Fibroblast of upper back skin (primary cell): ENCODE measurements around the gene PLXDC1.
"Not testable (repeated sequence)": the region's sequence is repeated elsewhere in the genome, so short reads cannot be mapped to it uniquely, and the experiment has no call there.

Source experiments
- DNase-seq: peaks from one replicate; pipeline ENCODE4 v3.0.0-alpha.2; 2013

The PLXDC1 gene

GRCh38 chr17:39151943-39152818, 744 bp upstream of the PLXDC1 start:
- DNase-seq: no peak

- DNase-seq: no peak
Measured at GRCh38 chr17:39150795-39151149, 665 bp downstream of the PLXDC1 start.

- no peak for DNase-seq
Measured at GRCh38 chr17:39150104-39150634, 1.3 kb downstream of the PLXDC1 start.

- no peak for DNase-seq
Measured at GRCh38 chr17:39147221-39148185, 3.9 kb downstream of the PLXDC1 start.

- no peak for DNase-seq
Measured at GRCh38 chr17:39146273-39146672, 5.2 kb downstream of the PLXDC1 start.

- DNase-seq: no peak
Measured at GRCh38 chr17:39145143-39145542, 6.3 kb downstream of the PLXDC1 start.

- peak; percentile 94 for DNase-seq
Measured at GRCh38 chr17:39144416-39144840, 7.0 kb downstream of the PLXDC1 start.

GRCh38 chr17:39143552-39144093, 7.8 kb downstream of the PLXDC1 start:
- DNase-seq: no peak

- no peak for DNase-seq
Measured at GRCh38 chr17:39141915-39142664, 9.3 kb downstream of the PLXDC1 start.

GRCh38 chr17:39141294-39141693, 10.1 kb downstream of the PLXDC1 start:
- DNase-seq: no peak

GRCh38 chr17:39139561-39139960, 11.9 kb downstream of the PLXDC1 start:
- DNase-seq: no peak

GRCh38 chr17:39139161-39139511, 12.3 kb downstream of the PLXDC1 start:
- DNase-seq: peak; percentile 90

- peak; percentile 53 for DNase-seq
Measured at GRCh38 chr17:39138431-39139160, 12.8 kb downstream of the PLXDC1 start.

- DNase-seq: peak; percentile 58
Measured at GRCh38 chr17:39134878-39135277, 16.6 kb downstream of the PLXDC1 start.

- peak; percentile 94 for DNase-seq
Measured at GRCh38 chr17:39132192-39132610, 19.2 kb downstream of the PLXDC1 start.

GRCh38 chr17:39131616-39132015, 19.8 kb downstream of the PLXDC1 start:
- DNase-seq: peak; percentile 74

- DNase-seq: no peak
Measured at GRCh38 chr17:39130205-39130604, 21.2 kb downstream of the PLXDC1 start.

GRCh38 chr17:39129544-39129943, 21.9 kb downstream of the PLXDC1 start:
- DNase-seq: not testable (repeated sequence)

- no peak for DNase-seq
Measured at GRCh38 chr17:39126436-39126835, 25.0 kb downstream of the PLXDC1 start.

GRCh38 chr17:39125143-39125875, 26.1 kb downstream of the PLXDC1 start:
- no peak for DNase-seq

- DNase-seq: no peak
Measured at GRCh38 chr17:39123627-39124026, 27.8 kb downstream of the PLXDC1 start.
